ENCODE data around the gene CLTCL1.

Gene CLTCL1

DNA sequence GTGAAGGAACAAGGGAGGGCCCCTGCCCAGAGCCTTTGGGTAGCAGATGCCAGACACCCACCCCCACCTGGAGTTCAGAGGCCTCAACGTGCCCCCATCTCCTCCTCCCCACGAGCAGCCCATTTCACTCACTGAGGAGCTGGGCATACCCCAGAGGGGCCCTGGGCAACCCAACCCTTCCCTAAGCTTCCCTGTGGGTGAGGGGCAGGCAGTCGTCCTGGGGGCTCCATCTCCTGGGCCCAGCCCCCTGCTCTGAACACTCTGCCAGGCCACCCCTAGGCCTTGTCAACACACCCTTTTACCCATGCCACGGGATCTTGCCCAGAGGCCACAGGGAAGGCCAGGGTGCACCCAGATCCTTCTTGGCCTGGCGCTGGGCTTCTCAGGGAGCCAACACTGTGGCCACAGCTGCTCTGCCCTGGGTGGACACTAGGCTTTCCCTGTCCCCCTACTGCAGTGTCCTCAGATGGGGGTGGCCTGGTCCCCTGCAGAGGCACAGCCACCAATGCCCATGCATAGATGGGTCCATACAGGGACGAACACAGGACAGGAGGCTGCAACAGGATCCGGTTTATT is 116.4 kb downstream of the CLTCL1 start:
- TF ChIP-seq GATA3 (IDR thresholded peaks at IDR 0.05; ENCODE audit: low read depth, low read length), result no peak

DNA sequence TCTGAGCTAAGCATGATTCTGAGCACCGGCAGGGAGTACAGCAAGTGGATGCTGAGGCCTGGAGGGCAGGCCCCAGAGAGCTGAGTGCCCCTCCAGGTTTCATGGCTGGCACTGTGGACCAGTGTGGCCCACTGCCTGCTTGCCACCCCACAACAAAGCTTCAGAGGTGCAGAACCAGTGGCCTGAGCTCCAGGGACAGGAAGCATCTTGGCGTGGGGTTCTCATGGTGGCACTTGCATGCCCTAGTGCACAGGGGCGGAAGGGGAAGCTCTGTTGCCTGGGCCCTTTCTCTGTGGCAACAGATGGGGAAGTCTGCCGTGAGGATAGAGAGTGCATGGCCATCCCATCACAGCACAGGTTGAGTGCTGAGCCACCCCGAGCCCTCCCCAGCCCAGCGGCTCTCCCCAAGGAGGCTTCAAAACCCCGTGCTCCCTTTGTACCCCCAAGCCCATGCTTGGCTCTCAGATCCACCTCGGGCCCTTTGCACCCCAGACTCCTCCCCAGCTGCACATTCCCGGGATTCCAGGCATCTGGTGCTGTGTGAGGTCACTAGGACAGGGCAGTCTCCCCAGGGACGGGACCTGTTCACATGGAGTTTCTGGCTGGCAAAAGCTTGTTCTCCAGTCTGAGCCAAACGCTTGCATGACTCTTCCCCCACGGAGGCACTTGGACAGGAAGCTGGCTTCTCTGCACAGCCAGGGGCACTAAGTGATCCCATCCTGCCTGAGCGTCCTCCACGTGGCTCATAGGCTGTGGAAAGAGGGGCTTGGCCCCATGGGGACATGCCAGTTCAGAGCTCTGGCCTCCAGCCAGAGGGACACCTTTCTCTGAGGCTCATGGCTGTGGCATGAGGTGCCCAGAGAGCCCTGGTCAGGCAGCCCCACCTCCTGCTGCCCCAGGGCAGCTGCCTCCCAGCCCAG is 117.2 kb downstream of the CLTCL1 start:
- no peak for TF ChIP-seq GATA2 (IDR thresholded peaks at IDR 0.05; ENCODE audit: low read depth, low read length)
- TF ChIP-seq GATA3 (IDR thresholded peaks at IDR 0.05; ENCODE audit: low read depth, low read length), result no peak

DNA sequence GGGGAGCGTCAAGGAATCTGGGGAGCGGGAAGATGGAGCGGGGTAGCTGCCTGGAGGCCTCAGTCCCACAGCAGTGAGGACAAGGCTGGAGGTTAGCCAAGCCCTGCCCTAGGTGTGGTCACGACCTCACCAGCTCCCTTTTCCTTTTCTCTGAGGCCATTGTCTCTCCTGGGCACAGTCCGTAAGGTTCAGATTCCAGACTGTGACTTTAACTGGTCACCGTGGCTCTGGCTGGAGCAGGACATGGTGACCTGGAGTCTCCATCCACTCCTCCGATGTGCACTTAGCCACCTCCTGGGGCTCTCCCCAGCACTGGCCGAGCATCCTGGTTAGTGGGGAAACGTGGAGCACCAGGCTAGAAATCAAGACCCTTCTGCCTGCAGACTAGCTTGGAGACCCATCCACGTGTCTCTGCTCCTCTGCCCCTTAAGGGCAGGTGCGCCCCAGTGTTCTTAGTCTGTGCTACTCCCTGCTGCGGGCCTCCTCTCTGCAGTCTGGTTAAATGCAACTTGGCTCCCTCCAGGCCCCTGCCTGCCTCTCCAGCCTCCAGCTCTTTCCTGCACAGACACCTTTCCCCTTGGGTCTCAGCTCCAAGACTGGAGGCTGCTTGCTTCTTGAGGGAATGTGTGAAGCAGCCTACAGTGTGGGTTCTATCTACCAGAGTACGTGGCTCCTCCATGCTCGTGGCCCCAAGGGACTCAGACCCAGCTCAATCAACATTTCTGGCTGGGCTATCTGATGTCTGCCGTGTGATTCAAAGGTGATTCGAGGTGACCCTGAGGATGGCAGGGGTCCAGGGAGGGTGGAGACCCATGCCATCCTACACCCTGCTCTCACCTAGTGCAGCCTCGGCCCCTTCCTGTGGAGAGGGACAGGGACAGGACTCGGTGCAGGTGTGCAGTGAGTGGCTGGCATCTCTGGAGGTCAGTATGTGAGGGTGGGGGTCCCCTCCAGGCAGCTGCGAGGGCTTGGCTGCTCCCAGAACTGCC is 118.2 kb downstream of the CLTCL1 start:
- TF ChIP-seq GATA2 (IDR thresholded peaks at IDR 0.05; ENCODE audit: low read depth, low read length) (no peak), GATA3 (IDR thresholded peaks at IDR 0.05; ENCODE audit: low read depth, low read length) (no peak)

DNA sequence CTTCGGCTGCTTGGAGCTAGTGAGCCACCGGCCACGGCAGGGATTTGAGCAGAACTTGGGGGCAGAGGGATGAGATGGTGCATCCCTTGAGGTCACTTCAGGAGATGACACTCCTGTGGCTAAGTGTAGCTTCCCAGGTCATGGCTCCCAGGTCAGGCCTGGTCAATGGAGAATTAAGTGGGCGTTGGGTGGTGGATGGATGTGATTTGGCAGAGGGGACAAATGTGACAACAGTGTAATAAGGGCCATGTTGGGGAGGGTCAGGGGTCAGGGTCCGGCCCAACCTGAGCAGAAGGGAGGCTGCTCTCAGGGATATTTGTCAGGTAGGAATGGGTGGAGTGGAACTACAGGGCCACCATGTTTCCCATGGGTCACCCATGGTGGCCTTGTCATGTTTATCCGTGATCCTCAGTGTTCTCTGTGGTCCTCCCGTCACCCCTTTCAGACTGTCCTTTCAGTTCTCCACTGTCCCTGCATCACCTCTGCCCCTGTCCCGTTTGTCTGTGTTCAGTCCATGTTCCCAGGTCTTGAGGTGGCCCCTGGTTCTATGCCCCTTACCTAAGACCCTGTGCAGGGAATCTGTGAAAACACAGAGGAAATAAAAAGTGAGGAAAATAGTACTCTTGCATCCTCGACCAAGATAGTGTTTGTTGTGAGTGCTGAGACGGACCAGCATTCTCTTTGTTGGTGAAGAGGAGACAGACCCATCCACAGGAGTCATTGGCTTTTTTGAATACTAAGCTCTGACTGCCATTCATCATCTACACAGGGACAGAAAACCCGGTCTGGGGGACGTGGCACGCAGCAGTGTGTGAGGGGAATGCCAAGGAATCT is 119.1 kb downstream of the CLTCL1 start:
- TF ChIP-seq GATA2 (IDR thresholded peaks at IDR 0.05; ENCODE audit: low read depth, low read length), result no peak
- TF ChIP-seq GATA3 (IDR thresholded peaks at IDR 0.05; ENCODE audit: low read depth, low read length), result no peak

DNA sequence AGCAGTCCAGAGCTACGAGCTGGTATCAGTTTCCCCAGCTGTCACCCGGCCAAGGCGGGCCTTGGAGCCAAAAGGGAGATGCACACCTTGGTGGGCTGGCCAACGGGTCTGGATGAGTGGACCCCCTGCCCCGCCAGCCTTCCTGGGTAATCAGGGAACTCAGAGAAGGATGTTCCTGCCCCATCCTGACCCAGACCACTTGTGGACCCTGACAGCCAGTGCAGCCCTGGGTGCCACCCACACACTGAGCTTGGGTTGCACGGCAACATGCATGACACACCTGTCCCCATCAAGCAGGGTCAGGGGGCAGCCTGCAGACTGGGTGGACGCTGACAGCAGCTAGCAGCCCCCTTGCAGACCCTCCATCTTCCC is 121.6 kb downstream of the CLTCL1 start:
- no peak for TF ChIP-seq GATA3 (IDR thresholded peaks at IDR 0.05; ENCODE audit: low read depth, low read length)
- TF ChIP-seq GATA2 (IDR thresholded peaks at IDR 0.05; ENCODE audit: low read depth, low read length), result no peak

DNA sequence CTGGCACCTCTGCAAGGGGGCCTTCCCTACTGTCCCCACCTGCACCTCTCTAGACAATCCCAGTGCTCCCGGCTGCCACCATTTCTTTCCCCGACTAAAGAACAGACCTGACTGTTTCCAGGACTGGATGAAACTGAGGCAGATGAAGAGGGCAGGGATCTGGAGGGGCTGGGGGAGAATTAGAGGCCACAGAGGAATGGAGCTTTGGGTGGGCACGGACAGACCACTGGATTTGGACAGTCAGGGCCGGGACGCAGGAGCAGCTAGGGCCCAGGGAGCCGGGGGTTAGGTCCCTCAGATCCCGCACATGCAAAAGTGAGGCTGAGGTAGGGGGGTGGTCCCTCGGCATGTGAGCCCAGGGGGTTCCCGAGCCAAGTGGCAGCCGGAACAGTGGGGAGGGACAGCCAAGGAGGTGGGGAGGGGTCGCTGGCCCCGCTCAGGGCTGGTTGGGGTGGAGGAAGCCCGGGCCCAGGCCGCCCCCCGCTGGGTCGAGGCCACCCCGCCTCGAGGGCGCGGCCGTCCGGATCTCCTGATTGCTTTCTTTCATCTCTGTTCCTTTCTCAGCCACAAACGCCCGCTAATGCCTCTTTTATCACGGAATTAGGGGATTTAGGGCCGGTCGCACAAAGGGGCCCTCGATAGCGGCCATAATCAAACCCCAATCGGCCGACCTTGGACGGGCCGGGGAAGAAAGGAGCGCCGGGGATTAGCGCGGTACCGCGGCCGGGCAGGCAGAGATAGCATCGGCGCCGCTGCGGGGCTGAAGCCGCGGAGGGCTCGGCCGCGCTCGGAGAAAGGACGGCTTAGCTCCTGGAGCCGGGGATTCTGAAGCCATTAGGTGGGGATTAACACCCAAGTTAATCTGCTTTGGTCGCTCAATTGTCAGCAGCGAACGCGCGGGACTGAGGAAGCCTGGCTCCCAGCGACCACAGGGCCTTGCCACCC is 122.2 kb downstream of the CLTCL1 start:
- TF ChIP-seq GATA3 (IDR thresholded peaks at IDR 0.05; ENCODE audit: low read depth, low read length), result no peak
- TF ChIP-seq GATA2 (IDR thresholded peaks at IDR 0.05; ENCODE audit: low read depth, low read length), result peak; percentile 71

DNA sequence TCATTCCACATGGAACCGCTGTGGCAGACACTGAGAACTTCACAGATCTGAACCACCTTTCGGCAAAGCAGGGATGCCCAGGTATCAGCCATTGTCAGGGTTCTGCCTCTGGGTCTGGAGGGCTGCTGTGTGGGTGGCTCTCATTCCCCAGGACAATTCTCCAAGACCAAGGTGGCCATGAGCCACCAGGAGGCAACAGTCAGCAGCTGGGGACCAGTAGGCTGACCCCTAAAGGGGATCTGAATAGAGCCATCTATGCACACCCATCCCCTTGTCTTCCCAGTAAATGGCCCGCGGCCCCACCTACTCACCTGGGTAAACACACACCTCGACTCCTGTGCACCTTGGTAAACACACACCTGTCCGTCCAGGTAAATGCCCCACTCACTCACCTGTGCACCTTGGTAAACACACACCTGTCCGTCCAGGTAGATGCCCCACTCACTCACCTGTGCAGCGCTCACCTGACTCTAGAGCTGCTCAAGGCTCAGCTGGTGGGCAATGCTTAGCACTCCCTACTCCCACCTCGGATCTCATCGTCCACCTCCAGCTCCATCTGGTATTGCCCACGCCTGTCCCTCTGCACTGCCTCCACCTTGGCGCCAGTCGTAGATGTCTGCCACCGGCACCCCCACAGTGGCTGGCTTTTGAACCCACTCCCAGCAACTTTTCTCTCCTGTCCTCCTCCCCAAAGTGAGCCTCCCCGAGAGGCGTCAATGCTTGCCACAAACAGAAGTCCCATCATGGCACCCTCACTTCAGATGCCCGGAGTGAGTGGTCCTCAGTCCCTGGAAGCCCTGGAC is 123.2 kb downstream of the CLTCL1 start:
- TF ChIP-seq GATA2 (IDR thresholded peaks at IDR 0.05; ENCODE audit: low read depth, low read length) (no peak), GATA3 (IDR thresholded peaks at IDR 0.05; ENCODE audit: low read depth, low read length) (no peak)

DNA sequence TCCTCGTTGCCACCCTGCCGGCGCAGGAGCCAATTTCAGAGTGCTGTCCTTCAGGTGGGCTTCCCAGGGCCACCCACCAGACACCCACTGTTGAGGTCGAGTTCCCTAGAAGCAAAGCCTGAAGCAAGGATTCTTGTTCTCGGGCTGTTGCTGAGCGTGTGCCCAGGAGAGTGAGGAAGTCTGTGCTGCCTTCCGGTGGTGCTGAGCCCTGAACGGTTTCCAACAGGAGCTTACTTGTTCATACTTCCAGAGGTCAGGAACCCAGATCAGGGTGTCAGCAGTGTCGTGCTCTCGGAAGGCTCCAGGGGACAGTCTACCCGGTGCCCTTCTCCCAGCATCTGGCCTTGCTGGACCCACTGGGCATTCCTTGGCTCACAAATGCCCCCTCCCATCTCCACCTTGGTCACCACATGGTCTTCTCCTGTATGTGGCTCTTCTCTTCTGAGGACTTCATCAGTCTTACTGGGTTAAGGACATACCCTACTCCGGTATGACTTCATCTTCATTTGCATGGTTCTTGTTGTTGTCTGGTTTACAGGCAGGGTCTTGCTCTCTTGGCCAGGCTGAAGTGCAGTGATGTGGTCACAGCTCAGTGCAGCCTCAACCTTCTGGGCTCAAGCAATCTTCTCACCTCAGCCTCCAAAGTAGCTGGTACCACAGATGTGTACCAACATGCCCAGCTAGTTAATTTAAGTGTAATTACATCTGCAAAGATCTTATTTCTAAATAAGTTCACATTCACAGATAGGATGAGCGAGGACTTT is 124.2 kb downstream of the CLTCL1 start:
- no peak for TF ChIP-seq GATA2 (IDR thresholded peaks at IDR 0.05; ENCODE audit: low read depth, low read length)
- TF ChIP-seq GATA3 (IDR thresholded peaks at IDR 0.05; ENCODE audit: low read depth, low read length), result no peak

DNA sequence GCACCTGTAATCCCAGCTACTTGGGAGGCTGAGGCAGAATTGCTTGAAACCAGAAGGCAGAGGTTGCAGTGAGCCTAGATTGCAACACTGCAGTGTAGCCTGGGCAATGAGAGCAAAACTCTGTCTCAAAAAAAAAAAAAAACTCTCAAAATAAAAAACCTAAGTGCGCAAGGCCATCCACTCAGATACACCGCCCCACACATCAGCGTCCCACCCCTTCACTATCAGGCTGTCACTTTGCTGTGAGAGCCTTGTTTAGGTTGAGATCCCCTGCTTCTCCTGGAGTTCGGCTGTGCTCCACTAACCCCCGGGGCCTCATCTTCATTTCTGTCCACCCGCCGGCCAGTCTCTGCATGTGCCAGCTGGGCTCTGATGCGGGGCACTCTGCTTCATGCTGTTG is 125.1 kb downstream of the CLTCL1 start:
- no peak for TF ChIP-seq GATA2 (IDR thresholded peaks at IDR 0.05; ENCODE audit: low read depth, low read length)
- TF ChIP-seq GATA3 (IDR thresholded peaks at IDR 0.05; ENCODE audit: low read depth, low read length), result no peak

DNA sequence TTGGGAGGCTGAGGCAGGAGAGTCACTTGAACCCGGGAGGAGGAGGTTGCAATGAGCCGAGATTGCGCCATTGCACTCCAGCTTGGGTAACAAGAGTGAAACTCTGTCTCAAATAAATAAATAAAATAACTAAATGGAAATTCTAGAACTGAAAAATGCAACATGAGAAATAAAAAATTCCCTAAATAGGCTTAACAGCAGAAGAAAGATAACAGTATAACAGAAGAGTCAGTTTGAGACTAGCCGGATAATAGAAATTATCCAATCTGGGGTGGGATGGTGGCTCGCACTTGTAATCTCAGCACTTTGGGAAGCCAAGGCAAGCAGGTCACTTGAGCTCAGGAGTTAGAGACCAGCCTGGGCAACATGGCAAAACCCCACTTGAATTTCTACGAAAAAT is 127.1 kb downstream of the CLTCL1 start:
- no peak for TF ChIP-seq GATA3 (IDR thresholded peaks at IDR 0.05; ENCODE audit: low read depth, low read length)
- no peak for TF ChIP-seq GATA2 (IDR thresholded peaks at IDR 0.05; ENCODE audit: low read depth, low read length)

Data from SH-SY5Y (cell line).